WTC11 (cell line): ENCODE measurements around the gene IL6R. TPM values are rescaled to one million over a fixed set of nuclear protein-coding genes. Genes with fewer than 3 reads are reported as not detected.

Experiments used
- ATAC-seq: fragments of 200-7000 bp; cut with Tn5 transposase; 2 replicates; pipeline ENCODE4 v1.10.0; 2021; ENCODE audit warnings: mild to moderate bottlenecking, moderate library complexity
- CTCF ChIA-PET: fragments of 300-600 bp; sonication (Branson Sonifier 250); formaldehyde crosslinking; loops from one replicate; lab custom pipeline; 2021; ENCODE audit warnings: antibody characterized with exemption; lab: Charles Lee
- POLR2A ChIA-PET: fragments of 350-600 bp; sonication (Branson Sonifier 250); formaldehyde crosslinking; loops from one replicate; lab custom pipeline; 2021; ENCODE audit warnings: antibody characterized with exemption; lab: Charles Lee
- DNase-seq: peaks from one replicate; pipeline ENCODE4 v3.0.0; 2021; ENCODE audit warnings: low spot score
- H3K27ac Mint-ChIP-seq: 2 replicates; pipeline ENCODE4 v1.8.0; 2021; ENCODE audit warnings: mixed read lengths
- H3K27me3 Mint-ChIP-seq: 2 replicates; pipeline ENCODE4 v1.8.0; 2021; ENCODE audit warnings: low read depth, mild to moderate bottlenecking, moderate library complexity, mixed read lengths
- H3K36me3 Mint-ChIP-seq: 2 replicates; pipeline ENCODE4 v1.8.0; 2021; ENCODE audit warnings: mixed read lengths
- H3K4me1 Mint-ChIP-seq: 2 replicates; pipeline ENCODE4 v1.8.0; 2022; ENCODE audit warnings: mixed read lengths
- H3K4me3 Mint-ChIP-seq: 2 replicates; pipeline ENCODE4 v1.8.0; 2021; ENCODE audit warnings: mild to moderate bottlenecking, moderate library complexity, mixed read lengths
- H3K9me3 Mint-ChIP-seq: 2 replicates; pipeline ENCODE4 v1.8.0; 2021; ENCODE audit warnings: mixed read lengths
- GABPB1 ChIP-seq: sonication (generic); formaldehyde crosslinking; IDR thresholded peaks from 2 replicates; pipeline ENCODE4 v1.8.1; 2023; ENCODE audit warnings: mild to moderate bottlenecking, missing genetic modification reagents
- JUN ChIP-seq: sonication (generic); formaldehyde crosslinking; IDR thresholded peaks from 2 replicates; pipeline ENCODE4 v1.8.0; 2023; ENCODE audit warnings: mild to moderate bottlenecking, missing genetic modification reagents
- NFATC4 ChIP-seq: fragments of 250-450 bp; sonication (Bioruptor Pico); IDR thresholded peaks from 2 replicates; pipeline ENCODE4 v1.9.0; 2021; ENCODE audit warnings: mild to moderate bottlenecking
- NFE2L1 ChIP-seq: sonication (generic); formaldehyde crosslinking; IDR thresholded peaks from 2 replicates; pipeline ENCODE4 v1.8.1; 2023; ENCODE audit warnings: missing genetic modification reagents
- PRRX2 ChIP-seq: fragments of 250-450 bp; sonication (Bioruptor Pico); IDR thresholded peaks from 2 replicates; pipeline ENCODE4 v1.8.0; 2021; ENCODE audit warnings: mild to moderate bottlenecking
- TP53 ChIP-seq: sonication (generic); formaldehyde crosslinking; IDR thresholded peaks from 2 replicates; pipeline ENCODE4 v1.8.1; 2023; ENCODE audit warnings: mild to moderate bottlenecking, missing genetic modification reagents
- ZBTB21 ChIP-seq: sonication (generic); formaldehyde crosslinking; IDR thresholded peaks from 2 replicates; pipeline ENCODE4 v1.8.1; 2023; ENCODE audit warnings: mild to moderate bottlenecking, missing genetic modification reagents, borderline replicate concordance
- ZNF121 ChIP-seq: sonication (generic); formaldehyde crosslinking; IDR thresholded peaks from 2 replicates; pipeline ENCODE4 v1.8.0; 2023; ENCODE audit warnings: missing genetic modification reagents
- ZNF138 ChIP-seq: sonication (generic); formaldehyde crosslinking; conservative IDR thresholded peaks from 2 replicates; pipeline ENCODE4 v1.8.1; 2022; ENCODE audit warnings: mild to moderate bottlenecking, moderate library complexity, missing genetic modification reagents
- ZNF263 ChIP-seq: sonication (generic); formaldehyde crosslinking; IDR thresholded peaks from 2 replicates; pipeline ENCODE4 v1.8.1; 2022; ENCODE audit warnings: low read depth, mild to moderate bottlenecking, moderate library complexity, missing genetic modification reagents
- ZNF317 ChIP-seq: sonication (generic); formaldehyde crosslinking; IDR thresholded peaks from 2 replicates; pipeline ENCODE4 v1.8.1; 2023; ENCODE audit warnings: low read depth, mild to moderate bottlenecking, moderate library complexity, missing genetic modification reagents, borderline replicate concordance
- total RNA-seq: library from RNA; stranded (reverse); gene quantifications from 3 replicates; pipeline ENCODE4 v1.2.3, GENCODE V29; 2021
- TF ChIP-seq, protein P1 (sequence below): fragments of 250-450 bp; sonication (Bioruptor Pico); IDR thresholded peaks from 2 replicates; pipeline ENCODE4 v1.9.0; 2021; ENCODE audit warnings: moderate library complexity, mild to moderate bottlenecking, inconsistent platforms, borderline replicate concordance
- TF ChIP-seq, protein P2 (sequence below): sonication (generic); formaldehyde crosslinking; conservative IDR thresholded peaks from 2 replicates; pipeline ENCODE4 v1.8.1; 2023; ENCODE audit warnings: mild to moderate bottlenecking, low read depth, missing genetic modification reagents, moderate library complexity
- TF ChIP-seq, protein P3 (sequence below): sonication (generic); formaldehyde crosslinking; IDR thresholded peaks from 2 replicates; pipeline ENCODE4 v1.8.1; 2023; ENCODE audit warnings: mild to moderate bottlenecking, missing genetic modification reagents
- TF ChIP-seq, protein P4 (sequence below): sonication (generic); formaldehyde crosslinking; IDR thresholded peaks from 2 replicates; pipeline ENCODE4 v1.8.0; 2022; ENCODE audit warnings: mild to moderate bottlenecking, missing genetic modification reagents
- TF ChIP-seq, protein P5 (sequence below): sonication (generic); formaldehyde crosslinking; IDR thresholded peaks from 2 replicates; pipeline ENCODE4 v1.8.0; 2022; ENCODE audit warnings: missing genetic modification reagents
- TF ChIP-seq, protein P6 (sequence below): sonication (generic); formaldehyde crosslinking; IDR thresholded peaks from 2 replicates; pipeline ENCODE4 v1.8.1; 2022; ENCODE audit warnings: mild to moderate bottlenecking, missing genetic modification reagents, moderate library complexity, borderline replicate concordance
- TF ChIP-seq, protein P7 (sequence below): fragments of 200-600 bp; IDR thresholded peaks from 2 replicates; pipeline ENCODE4 v1.8.0; 2022; ENCODE audit warnings: antibody characterized with exemption

IL6R gene
- total RNA-seq, 1 experiment from 2014 or later, result 7.0 TPM

DNA sequence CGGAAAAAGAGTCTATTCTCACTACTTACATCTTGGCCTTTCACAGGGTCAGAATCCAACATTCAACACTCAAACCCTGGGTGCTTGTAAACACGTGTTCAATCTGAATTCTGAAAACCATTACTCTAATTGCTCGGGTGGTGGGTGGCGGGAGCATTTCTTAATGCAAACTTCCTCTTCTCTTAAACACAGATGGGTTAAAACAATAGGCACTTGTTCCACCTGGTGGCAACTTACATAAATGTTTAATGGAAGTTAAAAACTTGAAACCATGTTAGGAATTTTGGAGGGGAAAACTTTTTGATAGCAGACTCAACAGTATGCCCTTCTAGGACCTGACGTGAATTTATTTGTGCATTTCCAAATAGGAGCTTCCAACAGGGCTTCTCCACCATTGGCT, 73.5 kb downstream of the IL6R start (continued):
- TF ChIP-seq, protein P1, sequence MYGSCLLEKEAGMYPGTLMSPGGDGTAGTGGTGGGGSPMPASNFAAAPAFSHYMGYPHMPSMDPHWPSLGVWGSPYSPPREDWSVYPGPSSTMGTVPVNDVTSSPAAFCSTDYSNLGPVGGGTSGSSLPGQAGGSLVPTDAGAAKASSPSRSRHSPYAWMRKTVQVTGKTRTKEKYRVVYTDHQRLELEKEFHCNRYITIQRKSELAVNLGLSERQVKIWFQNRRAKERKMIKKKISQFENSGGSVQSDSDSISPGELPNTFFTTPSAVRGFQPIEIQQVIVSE (CRISPR knock-in tag), result no peak
- TF ChIP-seq NFE2L1 (CRISPR knock-in tag) (no peak), ZNF263 (CRISPR knock-in tag) (no peak), NFATC4 (no peak), TP53 (CRISPR knock-in tag) (no peak), ZBTB21 (CRISPR knock-in tag) (no peak)
- TF ChIP-seq, protein P2, sequence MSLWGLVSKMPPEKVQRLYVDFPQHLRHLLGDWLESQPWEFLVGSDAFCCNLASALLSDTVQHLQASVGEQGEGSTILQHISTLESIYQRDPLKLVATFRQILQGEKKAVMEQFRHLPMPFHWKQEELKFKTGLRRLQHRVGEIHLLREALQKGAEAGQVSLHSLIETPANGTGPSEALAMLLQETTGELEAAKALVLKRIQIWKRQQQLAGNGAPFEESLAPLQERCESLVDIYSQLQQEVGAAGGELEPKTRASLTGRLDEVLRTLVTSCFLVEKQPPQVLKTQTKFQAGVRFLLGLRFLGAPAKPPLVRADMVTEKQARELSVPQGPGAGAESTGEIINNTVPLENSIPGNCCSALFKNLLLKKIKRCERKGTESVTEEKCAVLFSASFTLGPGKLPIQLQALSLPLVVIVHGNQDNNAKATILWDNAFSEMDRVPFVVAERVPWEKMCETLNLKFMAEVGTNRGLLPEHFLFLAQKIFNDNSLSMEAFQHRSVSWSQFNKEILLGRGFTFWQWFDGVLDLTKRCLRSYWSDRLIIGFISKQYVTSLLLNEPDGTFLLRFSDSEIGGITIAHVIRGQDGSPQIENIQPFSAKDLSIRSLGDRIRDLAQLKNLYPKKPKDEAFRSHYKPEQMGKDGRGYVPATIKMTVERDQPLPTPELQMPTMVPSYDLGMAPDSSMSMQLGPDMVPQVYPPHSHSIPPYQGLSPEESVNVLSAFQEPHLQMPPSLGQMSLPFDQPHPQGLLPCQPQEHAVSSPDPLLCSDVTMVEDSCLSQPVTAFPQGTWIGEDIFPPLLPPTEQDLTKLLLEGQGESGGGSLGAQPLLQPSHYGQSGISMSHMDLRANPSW, result no peak
- TF ChIP-seq, protein P3, sequence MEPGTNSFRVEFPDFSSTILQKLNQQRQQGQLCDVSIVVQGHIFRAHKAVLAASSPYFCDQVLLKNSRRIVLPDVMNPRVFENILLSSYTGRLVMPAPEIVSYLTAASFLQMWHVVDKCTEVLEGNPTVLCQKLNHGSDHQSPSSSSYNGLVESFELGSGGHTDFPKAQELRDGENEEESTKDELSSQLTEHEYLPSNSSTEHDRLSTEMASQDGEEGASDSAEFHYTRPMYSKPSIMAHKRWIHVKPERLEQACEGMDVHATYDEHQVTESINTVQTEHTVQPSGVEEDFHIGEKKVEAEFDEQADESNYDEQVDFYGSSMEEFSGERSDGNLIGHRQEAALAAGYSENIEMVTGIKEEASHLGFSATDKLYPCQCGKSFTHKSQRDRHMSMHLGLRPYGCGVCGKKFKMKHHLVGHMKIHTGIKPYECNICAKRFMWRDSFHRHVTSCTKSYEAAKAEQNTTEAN (CRISPR knock-in tag), result no peak
- TF ChIP-seq, protein P4, sequence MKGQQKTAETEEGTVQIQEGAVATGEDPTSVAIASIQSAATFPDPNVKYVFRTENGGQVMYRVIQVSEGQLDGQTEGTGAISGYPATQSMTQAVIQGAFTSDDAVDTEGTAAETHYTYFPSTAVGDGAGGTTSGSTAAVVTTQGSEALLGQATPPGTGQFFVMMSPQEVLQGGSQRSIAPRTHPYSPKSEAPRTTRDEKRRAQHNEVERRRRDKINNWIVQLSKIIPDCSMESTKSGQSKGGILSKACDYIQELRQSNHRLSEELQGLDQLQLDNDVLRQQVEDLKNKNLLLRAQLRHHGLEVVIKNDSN (CRISPR knock-in tag), result no peak
- TF ChIP-seq, all 79 proteins: peak for 0

DNA sequence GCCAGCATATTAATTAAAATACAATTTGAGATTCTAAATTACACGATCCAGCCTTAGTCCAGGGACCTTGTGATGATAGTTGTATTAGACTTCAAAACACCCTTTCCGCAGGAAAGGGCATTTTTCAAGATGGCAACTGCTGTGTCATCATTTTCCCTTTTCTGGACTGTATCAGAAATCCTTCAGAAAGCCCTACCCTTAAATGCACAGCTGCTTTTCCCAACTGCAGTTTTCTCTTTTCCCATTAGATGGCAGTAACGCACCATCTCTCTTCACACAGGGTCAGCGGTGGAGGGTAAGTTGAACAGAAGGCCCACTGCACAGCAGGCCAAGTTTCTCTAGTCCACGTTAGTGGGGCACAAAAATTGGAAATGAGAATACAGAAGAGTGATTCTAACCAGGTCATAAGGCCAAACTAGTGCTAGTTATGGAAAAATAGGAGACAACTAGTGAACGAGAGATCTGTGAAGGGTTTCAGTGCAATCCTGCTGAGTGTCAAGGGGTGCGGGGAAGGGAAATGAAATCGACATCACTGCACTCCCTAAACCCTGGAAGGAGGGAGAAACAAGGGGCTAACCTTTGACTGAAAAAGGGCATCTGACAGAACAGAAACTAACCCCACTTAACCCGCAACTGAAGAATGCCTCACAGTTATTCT, 74.8 kb downstream of the IL6R start:
- TF ChIP-seq, protein P5, sequence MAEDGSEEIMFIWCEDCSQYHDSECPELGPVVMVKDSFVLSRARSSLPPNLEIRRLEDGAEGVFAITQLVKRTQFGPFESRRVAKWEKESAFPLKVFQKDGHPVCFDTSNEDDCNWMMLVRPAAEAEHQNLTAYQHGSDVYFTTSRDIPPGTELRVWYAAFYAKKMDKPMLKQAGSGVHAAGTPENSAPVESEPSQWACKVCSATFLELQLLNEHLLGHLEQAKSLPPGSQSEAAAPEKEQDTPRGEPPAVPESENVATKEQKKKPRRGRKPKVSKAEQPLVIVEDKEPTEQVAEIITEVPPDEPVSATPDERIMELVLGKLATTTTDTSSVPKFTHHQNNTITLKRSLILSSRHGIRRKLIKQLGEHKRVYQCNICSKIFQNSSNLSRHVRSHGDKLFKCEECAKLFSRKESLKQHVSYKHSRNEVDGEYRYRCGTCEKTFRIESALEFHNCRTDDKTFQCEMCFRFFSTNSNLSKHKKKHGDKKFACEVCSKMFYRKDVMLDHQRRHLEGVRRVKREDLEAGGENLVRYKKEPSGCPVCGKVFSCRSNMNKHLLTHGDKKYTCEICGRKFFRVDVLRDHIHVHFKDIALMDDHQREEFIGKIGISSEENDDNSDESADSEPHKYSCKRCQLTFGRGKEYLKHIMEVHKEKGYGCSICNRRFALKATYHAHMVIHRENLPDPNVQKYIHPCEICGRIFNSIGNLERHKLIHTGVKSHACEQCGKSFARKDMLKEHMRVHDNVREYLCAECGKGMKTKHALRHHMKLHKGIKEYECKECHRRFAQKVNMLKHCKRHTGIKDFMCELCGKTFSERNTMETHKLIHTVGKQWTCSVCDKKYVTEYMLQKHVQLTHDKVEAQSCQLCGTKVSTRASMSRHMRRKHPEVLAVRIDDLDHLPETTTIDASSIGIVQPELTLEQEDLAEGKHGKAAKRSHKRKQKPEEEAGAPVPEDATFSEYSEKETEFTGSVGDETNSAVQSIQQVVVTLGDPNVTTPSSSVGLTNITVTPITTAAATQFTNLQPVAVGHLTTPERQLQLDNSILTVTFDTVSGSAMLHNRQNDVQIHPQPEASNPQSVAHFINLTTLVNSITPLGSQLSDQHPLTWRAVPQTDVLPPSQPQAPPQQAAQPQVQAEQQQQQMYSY (CRISPR knock-in tag), result no peak
- TF ChIP-seq, protein P2, result no peak
- TF ChIP-seq, protein P6, sequence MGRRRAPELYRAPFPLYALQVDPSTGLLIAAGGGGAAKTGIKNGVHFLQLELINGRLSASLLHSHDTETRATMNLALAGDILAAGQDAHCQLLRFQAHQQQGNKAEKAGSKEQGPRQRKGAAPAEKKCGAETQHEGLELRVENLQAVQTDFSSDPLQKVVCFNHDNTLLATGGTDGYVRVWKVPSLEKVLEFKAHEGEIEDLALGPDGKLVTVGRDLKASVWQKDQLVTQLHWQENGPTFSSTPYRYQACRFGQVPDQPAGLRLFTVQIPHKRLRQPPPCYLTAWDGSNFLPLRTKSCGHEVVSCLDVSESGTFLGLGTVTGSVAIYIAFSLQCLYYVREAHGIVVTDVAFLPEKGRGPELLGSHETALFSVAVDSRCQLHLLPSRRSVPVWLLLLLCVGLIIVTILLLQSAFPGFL (CRISPR knock-in tag), result no peak
- TF ChIP-seq PRRX2 (no peak), ZNF138 (CRISPR knock-in tag) (no peak), ZNF121 (CRISPR knock-in tag) (peak; percentile 22; the same call in 1 of the 2 replicates), ZNF317 (CRISPR knock-in tag) (no peak), JUN (CRISPR knock-in tag) (no peak), GABPB1 (CRISPR knock-in tag) (no peak)
- TF ChIP-seq, protein P7, sequence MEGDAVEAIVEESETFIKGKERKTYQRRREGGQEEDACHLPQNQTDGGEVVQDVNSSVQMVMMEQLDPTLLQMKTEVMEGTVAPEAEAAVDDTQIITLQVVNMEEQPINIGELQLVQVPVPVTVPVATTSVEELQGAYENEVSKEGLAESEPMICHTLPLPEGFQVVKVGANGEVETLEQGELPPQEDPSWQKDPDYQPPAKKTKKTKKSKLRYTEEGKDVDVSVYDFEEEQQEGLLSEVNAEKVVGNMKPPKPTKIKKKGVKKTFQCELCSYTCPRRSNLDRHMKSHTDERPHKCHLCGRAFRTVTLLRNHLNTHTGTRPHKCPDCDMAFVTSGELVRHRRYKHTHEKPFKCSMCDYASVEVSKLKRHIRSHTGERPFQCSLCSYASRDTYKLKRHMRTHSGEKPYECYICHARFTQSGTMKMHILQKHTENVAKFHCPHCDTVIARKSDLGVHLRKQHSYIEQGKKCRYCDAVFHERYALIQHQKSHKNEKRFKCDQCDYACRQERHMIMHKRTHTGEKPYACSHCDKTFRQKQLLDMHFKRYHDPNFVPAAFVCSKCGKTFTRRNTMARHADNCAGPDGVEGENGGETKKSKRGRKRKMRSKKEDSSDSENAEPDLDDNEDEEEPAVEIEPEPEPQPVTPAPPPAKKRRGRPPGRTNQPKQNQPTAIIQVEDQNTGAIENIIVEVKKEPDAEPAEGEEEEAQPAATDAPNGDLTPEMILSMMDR, result peak; percentile 78
- H3K36me3 Mint-ChIP-seq, result no peaks in the 10 kb centered on the region
- H3K27ac Mint-ChIP-seq, result no peak overlapping the region
- ChIA-PET POLR2A (interaction anchor here (1.1 kb wide), 1 partner anchor 67 kb away, joined by 3 read pairs; no protein-coding TSS in a partner anchor), CTCF (interaction anchor here (0.6 to 9.0 kb wide), 42 partner anchors 9 to 457 kb away, joined by 3 to 189 read pairs (median 5); partner anchors contain the start of genes CHRNB2, IL6R, PMVK and SHE)
- ATAC-seq, result peak; percentile 84
- DNase-seq, result peak; percentile 54
- H3K4me3 Mint-ChIP-seq, result no peak overlapping the region
- H3K27me3 Mint-ChIP-seq, result no peaks in the 10 kb centered on the region
- H3K4me1 Mint-ChIP-seq, result peaks cover 21% of the 10 kb centered on the region
- no peaks in the 10 kb centered on the region for H3K9me3 Mint-ChIP-seq
